Cerebellar nuclear complex (tissue), 1 donor: Measurements from ENCODE around the gene SH3PXD2B.
A peak's percentile ranks its signal among the peaks of the same experiment; 100 is the strongest.
"Not testable (repeated sequence)": the region's sequence is repeated elsewhere in the genome, so short reads cannot be mapped to it uniquely, and the experiment has no call there.

Experiments used
- DNase-seq, 2 experiments: peaks; one replicate each; lab custom pipeline; 2025; lab: John Stamatoyannopoulos, UW

Gene SH3PXD2B

DNA sequence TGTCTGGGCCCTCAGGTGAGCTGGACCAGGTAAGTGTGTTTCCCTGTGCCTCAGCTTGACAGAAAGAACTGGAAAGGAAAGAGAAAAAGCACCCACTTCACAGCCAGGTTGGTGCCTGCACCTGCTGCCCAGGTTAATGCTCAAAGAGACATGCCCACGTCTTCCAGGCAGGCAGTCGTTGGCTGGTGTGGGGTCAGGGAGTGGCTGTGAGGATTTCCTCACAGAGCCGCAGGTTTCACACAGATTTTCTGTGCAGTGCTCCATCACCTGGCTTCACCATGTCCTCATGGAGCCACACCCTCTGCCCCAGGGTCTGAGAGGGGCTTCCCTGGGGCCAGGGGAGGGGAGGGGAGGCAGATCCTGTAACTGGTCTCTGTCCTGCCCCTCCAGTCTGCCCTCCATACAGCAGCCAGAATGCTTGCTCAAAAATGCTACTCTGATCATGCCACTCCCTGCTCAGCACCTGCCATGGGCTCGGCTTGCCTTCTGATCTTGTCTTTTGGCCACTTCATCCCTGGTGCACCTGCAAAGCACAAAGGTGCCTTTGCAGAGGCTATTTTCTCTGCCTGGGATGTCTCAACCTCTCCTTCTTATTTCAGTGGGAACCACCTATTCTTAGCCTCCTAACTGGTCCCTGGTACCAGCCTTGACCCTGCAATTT lies 88.2 kb downstream of the SH3PXD2B start:
- DNase-seq = no peak

DNA sequence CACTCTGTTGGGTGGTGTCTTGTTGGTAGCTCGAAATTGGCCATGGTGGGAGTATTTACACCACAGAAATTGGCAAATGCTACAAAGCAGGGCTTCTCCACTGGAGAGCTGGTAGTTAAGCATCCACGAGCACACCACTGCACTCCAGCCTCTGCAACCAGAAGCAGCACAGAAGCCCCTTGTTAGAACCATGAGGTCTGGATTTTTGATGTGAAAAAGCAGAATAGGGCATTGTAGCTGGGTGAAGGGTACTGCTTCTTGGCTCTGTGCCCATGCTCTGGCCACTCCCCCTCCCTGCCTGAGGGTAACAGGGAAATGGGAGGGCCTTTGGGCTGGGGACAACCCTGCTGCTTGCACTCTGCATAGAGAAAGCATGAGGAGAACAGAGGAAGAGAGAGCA lies 89.6 kb downstream of the SH3PXD2B start:
- no peak for DNase-seq

DNA sequence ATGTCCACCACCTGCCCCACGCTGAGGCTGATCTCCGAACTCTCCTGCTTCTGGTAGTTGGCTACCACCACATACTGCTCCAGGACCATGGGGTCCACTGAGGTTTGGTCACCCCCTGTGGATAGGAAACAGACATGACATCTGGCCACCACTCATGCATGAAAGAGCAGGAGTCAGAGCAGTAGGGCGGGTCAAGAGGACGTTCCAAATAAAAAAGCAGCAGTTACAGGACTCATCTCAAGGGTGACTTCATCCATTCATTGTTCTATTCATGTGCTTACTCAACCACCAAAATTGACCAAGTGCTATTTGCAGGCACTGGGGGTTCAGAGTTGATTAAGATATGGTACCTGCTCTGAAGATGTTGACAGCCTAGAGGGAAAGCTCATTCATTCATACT lies 91.6 kb downstream of the SH3PXD2B start:
- DNase-seq = no peak

DNA sequence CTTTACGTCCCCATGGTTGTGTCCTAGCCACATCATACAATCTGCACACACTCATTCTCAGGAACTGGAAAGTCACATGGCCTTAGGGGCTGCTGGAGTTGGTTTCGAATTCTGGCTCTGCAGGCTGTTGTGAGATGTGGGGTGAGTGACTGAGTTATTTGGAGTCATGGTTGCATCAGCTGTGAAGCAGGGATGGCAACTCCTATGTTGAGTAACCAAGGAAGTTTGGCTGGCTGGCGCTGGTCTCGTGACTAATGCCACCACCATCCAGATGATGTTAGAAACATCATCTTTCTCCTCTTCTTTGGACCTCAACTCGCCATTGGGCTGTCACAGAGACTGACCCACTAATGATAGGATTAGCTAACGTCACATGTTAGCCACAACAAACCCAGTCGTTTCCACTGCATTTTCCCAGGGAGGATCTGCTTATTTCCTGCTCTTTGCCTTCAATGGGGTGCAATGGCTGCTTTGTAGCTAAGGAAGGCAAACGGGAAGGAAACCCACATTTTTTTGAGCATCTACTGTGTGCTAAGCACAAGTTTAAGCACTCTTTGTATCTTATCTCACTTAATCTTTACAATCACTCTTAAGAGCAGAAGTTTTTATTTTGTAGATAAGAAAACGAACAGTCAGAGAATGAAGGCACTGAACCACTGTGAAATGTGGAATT lies 92.6 kb downstream of the SH3PXD2B start:
- DNase-seq = no peak

DNA sequence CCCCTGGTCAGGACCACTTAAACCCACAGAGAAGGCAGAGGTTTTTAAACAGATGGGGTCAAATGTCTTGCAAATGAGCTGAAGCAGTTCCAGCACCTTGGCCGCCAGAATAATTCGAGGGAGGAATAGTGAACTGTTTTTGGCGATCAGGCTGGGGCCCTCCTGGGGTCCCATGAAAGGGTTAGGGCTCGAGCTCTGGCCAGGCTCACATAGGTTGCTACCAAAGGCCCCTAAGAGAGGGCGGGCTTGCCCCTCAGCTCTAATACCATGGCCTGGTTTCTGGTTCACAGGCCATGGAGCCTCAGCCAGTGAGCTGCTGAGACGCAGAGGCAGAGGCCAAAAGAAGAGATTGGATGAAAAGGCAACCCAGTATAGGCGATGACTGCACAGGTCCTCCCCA lies 96.0 kb downstream of the SH3PXD2B start:
- DNase-seq = no peak

DNA sequence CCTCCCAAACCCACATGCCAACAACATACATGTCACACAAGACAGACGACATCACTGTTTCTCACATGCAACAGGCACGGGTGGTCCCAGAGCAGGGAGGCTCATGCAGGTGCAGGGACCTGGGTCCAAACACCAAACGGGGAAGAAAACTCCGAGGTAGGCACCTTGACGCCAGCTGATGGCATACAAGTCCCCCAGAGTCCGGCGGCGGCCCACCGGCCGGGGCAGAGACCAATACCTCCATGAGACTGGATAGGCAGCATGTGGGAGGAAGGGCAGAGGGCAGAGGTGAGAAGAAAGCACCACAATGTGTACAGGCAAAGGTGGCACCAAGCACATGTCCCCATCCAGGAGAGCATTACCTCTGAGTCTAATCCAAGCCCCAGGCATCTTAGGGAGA lies 97.8 kb downstream of the SH3PXD2B start:
- no peak for DNase-seq

DNA sequence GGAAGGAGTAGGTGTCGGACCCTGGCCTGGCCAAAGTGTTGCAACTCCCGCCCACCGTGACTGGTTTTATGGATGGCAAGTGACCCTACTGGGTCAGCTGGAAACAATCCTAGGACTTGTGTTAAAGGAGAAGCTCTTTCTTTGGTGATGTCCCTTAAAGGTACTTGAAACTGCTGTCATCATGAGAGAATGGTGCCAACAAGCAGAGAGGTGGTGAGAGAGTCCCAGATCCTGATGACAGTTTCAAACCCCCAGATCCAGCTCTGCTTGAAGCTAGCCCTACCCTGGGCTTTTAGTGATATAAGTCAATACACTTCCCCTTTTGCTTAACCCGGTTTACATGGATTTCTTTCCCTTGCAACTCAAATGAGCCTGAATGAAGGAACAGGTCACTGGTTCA lies 98.3 kb downstream of the SH3PXD2B start:
- DNase-seq = no peak

DNA sequence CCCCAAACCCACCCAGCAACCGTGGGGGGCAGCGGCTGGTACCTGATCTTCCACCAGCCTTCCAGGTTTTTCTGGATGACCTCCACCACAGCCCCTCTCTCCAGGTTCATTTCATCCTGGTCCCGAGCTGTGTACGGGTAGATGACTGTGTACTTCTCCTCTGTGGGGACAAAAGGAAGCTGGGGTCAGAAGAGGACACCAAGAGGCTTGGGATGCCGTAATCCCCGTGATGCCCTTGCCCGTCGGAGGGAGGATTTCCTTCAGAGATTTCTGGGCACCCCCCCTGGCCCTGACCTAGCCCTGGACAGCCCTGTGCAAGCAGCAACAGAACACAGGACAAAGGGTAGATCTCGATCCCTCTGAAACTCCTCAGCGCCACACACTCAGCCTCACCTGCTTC lies 100.5 kb downstream of the SH3PXD2B start:
- DNase-seq = no peak

DNA sequence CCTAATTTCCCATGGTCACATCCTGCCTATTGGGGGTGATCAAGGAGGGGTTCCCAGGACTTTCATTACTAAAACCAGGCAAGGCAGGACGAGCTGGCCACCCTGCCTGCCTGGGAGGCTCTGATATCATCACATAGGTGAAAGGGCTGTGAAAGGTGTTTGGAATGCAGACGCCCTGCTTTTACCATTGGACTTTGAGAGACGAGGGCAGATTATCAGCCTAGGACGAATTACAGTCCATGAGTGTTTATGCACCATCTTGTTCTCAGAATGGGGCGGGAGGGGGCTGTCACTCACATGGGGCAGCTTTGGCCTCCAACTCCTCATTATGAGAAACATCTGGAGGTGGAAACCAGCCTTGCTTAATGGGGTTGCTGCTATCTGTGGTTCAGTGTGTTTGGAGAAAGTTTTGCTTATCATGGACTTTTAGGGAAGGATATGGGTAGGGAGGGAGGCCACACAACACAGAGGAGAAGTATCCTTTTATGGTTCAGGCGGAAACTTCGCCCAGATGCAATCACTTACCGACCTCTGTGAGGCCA lies 101.0 kb downstream of the SH3PXD2B start:
- DNase-seq = no peak

DNA sequence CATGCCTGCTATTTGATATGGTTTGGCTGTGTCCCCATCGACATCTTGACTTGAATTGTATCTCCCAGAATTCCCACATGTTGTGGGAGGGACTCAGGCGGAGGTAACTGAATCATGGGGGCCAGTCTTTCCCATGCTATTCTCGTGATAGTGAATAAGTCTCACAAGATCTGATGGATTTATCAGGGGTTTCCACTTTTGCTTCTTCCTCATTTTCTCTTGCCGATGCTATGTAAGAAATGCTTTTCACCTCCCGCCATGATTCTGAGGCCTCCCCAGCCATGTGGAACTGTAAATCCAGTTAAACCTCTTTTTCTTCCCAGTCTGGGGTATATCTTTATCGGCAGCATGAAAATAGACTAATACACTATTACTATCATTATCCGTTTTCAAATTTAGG lies 101.8 kb downstream of the SH3PXD2B start:
- not testable (repeated sequence) for DNase-seq

DNA sequence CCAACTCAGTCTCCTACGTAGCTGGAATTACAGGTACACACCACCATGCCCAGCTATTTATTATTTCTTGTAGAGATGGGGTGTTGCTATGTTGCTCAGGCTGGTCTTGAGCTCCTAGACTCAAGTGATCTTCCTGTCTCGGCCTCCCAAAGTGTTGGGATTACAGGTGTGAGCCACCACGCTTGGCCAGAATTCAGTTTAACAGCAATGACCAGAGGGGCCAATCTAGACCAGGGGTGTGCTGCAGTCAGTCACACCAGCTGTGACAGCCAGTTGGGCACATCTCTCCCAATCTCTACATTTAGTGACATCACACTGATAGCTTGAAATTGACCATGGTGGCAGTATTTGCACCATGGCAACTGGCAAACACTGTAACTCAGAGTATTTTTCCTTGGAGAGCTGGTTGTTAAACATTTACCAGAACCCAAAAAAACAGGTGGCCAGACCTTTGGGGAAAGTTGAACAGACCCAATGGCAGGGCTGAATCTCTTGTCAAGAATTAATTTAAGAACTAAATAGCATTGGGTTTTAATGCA lies 103.0 kb downstream of the SH3PXD2B start:
- DNase-seq = no peak

DNA sequence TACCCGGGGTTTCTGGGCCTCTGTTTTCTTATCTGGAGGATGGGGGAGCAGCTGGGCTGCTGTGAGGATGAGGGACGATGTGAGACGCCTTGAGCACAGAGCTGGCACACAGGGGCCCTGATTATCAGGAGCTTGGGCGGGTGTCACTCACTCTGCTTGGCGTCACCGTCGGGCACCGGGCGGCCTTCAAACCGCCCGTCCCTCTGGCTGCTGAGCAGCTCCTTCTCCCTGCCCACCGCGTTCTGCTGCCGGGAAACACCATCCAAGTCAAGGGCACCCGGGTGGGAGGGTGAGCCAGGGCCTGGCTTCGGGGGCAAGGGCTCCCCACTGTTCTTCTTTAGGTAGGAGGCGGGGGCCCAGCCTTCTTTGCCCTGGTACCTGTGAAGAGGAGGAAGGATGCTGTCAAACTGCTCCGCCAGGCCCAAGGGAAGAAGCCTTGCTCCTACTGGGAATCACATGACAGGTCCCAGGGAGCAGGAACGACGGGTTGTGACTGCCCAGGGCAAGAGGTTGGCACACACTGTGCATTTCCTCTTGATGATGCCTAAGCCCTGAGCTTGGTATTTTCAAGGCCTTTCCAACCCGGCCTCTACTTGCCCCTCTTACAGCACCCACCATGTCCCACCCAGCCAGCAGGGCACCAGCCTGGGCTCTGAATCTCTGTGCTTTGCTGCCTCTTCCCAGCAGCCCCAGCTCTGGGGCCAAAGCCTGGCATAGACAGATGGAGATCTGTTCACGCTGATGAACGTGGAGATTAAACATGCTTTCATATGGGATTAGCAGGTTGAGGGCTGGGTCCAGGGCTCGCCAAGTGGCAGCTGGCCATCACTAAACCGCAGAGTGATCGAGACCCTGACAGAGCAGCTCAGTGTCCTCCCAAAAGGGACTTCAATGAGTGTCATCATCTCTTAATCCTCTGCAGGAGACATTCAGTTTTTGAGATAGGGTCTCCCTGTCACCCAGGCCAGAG lies 103.8 kb downstream of the SH3PXD2B start:
- no peak for DNase-seq

DNA sequence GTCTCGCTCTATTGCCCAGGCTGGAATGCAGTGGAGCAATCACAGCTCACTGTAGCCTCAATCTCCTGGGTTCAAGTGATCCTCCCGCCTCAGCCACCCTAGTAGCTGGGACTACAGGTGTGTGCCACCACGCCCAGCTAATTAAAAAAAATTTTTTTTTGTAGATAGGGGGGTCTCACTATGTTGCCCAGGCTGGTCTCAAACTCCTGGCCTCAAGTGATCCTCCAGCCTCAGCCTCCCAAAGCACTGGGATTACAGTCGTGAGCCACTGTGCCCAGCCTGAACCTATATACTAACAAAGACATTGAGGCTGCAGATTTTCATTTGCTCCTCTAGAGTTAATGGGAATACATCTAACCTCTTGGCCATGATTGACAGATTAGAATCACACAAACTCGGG lies 105.6 kb downstream of the SH3PXD2B start:
- not testable (repeated sequence) for DNase-seq

DNA sequence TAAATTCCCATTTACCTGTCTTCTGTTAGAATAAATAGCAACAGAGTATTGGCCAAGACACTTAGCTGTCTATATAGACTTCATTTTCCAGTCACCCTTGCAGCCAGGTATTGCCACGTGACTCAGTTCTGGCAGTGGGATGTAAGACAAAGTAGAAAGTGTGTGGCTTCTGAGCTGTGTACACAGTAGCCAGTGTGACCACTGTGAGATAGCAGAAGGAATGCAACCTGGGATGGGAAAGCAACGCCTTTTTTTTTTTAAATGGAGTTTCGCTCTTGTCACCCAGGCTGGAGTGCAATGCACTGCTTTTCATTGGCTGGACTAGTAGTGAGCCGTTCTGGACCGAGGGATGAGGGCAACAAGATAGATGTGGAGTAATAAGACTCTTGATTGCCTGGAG lies 106.2 kb downstream of the SH3PXD2B start:
- no peak for DNase-seq

DNA sequence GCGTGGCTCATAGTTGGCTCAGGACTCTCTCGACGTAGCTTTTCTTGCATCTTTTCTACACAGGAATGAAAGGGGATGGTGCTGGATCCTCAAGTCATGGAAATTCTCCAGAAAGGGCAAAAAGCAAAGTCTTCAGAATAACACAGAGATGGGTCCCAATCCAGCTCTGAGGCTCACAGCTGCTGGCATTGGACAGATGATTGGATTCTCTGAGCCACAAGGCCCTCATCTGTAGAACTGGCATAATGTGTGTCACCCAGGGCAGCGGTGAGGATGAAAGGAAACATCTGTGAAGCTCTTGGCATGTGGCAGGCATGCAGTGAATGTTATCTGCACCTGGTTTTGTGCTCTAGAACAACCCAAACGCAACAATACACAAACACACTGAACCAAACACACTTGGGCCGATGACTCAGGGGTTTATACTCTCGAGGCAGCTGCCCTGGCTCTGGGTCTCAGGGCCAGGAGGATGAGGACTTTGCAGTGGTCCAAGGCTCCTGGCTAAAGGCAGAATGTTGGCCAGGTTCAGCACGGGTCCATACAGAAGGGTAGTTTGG lies 106.8 kb downstream of the SH3PXD2B start:
- no peak for DNase-seq

DNA sequence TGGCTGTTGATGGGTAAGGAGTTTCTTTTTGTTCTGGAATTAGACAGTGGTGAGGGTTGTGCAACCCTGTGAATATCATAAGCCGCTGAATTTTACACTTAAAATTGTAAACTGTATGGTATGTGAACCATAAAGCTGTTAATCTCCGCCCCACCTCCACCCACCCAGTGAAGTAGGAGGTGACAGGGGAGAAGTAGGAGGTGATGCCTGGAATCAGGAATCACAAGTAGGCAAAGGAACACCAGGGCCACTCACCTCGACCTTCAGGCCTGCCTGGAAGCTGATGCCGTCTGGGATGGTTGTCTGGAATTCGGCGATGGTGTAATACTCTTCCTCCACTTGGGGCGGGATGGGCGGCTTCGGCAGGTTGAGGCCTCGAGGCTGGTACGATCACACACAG lies 108.4 kb downstream of the SH3PXD2B start:
- no peak for DNase-seq

DNA sequence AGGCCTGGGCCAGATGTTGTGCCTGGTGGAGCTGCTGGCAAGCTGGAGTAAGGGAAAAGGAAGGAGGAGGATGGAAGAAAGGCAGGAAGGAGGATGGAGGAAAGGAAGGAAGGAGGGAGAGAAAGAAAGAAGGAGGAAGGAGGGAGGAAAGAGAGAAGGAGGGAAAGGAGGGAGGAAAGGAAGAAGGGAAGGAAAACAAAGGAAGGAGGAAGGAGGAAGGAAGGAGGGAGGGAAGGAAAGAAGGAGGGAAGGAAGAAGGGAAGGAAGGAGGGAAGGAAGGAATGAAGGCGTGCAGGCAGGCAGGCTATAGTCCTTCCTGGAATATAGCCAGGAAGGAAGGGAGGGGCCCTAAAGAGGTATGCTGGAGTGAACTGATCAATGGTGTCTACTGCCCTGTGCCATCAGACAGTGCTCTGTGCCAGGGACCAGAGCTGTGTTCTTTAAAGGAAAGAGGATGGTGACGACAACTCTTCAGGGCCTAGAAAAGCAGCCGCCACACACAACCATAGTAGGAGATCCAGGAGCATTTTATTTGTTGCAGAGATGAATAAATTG lies 109.4 kb downstream of the SH3PXD2B start:
- no peak for DNase-seq

DNA sequence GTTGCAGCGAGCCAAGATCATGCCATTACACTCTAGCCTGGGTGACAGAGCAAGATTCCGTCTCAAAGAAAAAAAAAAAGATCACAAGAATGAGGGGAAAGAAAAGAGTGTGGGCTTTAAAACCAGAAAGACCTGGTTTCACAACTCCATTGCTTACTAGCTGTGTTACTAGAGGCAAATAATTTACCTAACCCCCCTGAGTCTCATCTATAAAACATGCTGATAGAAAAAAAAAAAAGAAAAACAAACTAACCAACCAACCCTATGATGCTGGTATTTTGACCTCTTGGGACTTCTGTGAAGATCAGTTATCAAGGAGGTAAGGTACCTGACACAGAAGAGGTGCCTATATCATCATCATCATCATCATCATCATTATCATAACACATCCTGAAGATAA lies 110.6 kb downstream of the SH3PXD2B start:
- no peak for DNase-seq

DNA sequence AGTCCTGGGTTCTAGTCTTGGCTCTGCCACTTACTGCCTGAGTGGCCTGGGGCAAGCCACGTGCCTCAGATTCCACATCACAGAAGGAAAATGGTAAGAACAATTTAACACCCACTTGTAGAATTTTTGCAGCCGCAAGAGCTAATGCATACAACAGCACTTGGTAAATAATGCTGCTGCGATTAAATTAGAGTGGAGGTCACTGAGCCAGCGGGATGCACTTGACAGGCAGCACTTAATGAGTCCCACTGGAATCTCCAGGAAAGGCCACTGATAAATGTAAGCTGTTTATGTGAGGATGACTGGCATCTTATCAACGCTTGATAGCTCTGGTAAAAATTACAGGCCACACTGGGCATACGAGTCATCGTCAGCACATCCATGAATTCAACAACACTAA lies 111.4 kb downstream of the SH3PXD2B start:
- no peak for DNase-seq

DNA sequence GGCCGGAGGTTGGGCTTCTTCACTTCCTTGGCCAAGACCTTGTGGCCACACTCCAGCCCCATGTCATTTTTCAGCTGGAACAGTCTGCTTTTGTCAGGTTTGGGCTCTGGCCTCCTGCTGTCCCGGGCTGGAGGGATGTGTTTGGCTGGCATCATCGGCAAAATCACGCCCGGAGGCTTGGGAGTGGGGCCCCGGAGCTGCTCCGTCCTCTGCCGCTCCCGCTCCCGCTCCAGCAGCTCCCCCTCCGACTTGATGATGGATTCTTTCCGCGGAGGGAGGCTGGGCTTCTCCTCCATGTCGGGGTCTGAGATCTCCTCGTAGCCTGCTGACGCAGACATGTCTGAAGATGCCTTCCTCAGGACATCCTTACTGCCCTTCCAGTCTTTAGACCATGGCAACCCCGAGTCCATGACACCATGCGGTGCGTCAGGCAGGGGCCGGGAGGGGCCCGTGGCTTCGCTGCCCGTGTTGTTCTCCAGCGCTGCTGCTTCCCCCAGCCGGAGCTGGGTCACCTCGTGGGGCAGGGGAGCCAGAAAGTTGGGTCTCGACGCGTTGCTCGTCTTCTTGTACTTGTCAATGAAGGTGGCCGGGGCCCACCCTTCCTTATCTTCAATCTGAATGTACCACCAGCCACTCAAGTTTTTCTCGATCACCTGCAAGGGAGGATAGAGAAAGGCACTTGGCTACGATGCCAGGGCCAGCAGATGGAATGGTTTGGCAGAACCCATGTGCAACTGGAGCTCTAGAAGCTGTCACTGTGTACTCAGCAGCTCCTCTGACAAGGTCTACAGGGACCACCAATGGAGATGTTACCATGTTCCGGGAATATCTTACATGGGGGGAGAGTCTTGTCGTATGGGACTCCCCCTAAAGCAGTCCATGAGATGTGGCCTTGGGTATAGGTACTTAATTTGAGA lies 114.8 kb downstream of the SH3PXD2B start:
- peak in 1 of 2 experiments; percentile 33 for DNase-seq
